Colonic mucosa (tissue), 4 donors: ENCODE measurements around the gene ATP6V0D1. TPM values are rescaled to one million over a fixed set of nuclear protein-coding genes. Genes with fewer than 3 reads are reported as not detected.

Experiments
- DNase-seq: peaks from one replicate; pipeline ENCODE4 v3.0.0-alpha.2; 2020
- H3K27ac ChIP-seq: fragments of 200-600 bp; one replicate; pipeline ENCODE4 v1.8.0; 2021
- H3K27me3 ChIP-seq: fragments of 200-600 bp; one replicate; pipeline ENCODE4 v1.8.0; 2021
- H3K36me3 ChIP-seq: fragments of 200-600 bp; one replicate; pipeline ENCODE4 v1.8.0; 2021
- H3K4me1 ChIP-seq: fragments of 200-600 bp; one replicate; pipeline ENCODE4 v1.8.0; 2021; ENCODE audit warnings: mild to moderate bottlenecking
- H3K4me3 ChIP-seq: fragments of 200-600 bp; one replicate; pipeline ENCODE4 v1.8.0; 2021
- H3K9ac ChIP-seq, 2 donors: one replicate each; pipeline ENCODE4 v1.7.0; 2013; ENCODE audit warnings: control low read depth in 2 of 2, low read depth in 2 of 2, low read length in 2 of 2
- H3K9me3 ChIP-seq: fragments of 200-600 bp; one replicate; pipeline ENCODE4 v1.8.0; 2021
- CTCF ChIP-seq: fragments of 200-600 bp; IDR thresholded peaks from one replicate; pipeline ENCODE4 v1.8.0; 2022; ENCODE audit warnings: antibody characterized with exemption, mild to moderate bottlenecking
- intact Hi-C: fragments of 100-400 bp; cut with DNase I; formaldehyde crosslinking; loops from one replicate; pipeline ENCODE4 v1.14.1; 2022
- total RNA-seq, 2 donors: library from RNA; stranded (reverse); fragmentation: NEBNext Ultra II Directional in 1 of 2; extraction: Animal tissue kit (Norgen Biotek cat#: 25700) in 1 of 2; gene quantifications; one replicate each; pipeline ENCODE4 v1.2.1, GENCODE V29; 2021
- donor health status: healthy.
- donor health status: DM: no; HTN: no; CAD: no.
- donor health status: DM: no; HTN: no; CAD: no.

ATP6V0D1 gene
- total RNA-seq, 2 donors from 2014 or later = 194 to 195 TPM

GRCh38 chr16:67431775-67432505, 49.0 kb downstream of the ATP6V0D1 start:
- peak overlapping the region; percentile 87 for H3K27ac ChIP-seq
- DNase-seq = peak; percentile 59
- no peak for TF ChIP-seq CTCF
- no peaks in the 10 kb centered on the region for H3K27me3 ChIP-seq
- H3K4me1 ChIP-seq = peaks cover 3% of the 10 kb centered on the region
- peak overlapping the region; percentile 52 for H3K4me3 ChIP-seq
- H3K9ac ChIP-seq = peak overlapping the region; percentile 93 to 100
- intact Hi-C loops = no loop called here
- no peaks in the 10 kb centered on the region for H3K9me3 ChIP-seq
- H3K36me3 ChIP-seq = peaks cover 3% of the 10 kb centered on the region

GRCh38 chr16:67430977-67431774, 49.8 kb downstream of the ATP6V0D1 start, which contains the start of gene HSD11B2:
HSD11B2 (plus strand) TSS chr16:67431121; CDS start chr16:67431249, 128 bp downstream.
- peaks cover 3% of the 10 kb centered on the region for H3K4me1 ChIP-seq
- H3K36me3 ChIP-seq = no peaks in the 10 kb centered on the region
- intact Hi-C loops = no loop called here
- H3K9me3 ChIP-seq = no peaks in the 10 kb centered on the region
- peak within 1 kb of the TSS; percentile 87 for H3K27ac ChIP-seq
- DNase-seq = peak; percentile 87
- peak within 1 kb of the TSS; percentile 93 to 100 for H3K9ac ChIP-seq
- TF ChIP-seq CTCF = no peak
- no peaks in the 10 kb centered on the region for H3K27me3 ChIP-seq
- H3K4me3 ChIP-seq = peak within 1 kb of the TSS; percentile 52

GRCh38 chr16:67430504-67430976, 50.4 kb downstream of the ATP6V0D1 start:
- Histone ChIP-seq H3K27me3 (no peaks in the 10 kb centered on the region), H3K36me3 (no peaks in the 10 kb centered on the region), H3K9ac (peak overlapping the region; percentile 87 to 97), H3K27ac (peak overlapping the region; percentile 87), H3K4me3 (peak overlapping the region; percentile 52), H3K4me1 (peaks cover 3% of the 10 kb centered on the region), H3K9me3 (no peaks in the 10 kb centered on the region)
- no peak for TF ChIP-seq CTCF
- peak; percentile 86 for DNase-seq
- intact Hi-C loops = no loop called here

GRCh38 chr16:67429799-67430503, 51.0 kb downstream of the ATP6V0D1 start:
- H3K4me3 ChIP-seq = peak overlapping the region; percentile 52
- peaks cover 3% of the 10 kb centered on the region for H3K4me1 ChIP-seq
- no peak for DNase-seq
- H3K9me3 ChIP-seq = no peaks in the 10 kb centered on the region
- H3K27me3 ChIP-seq = no peaks in the 10 kb centered on the region
- H3K27ac ChIP-seq = peak overlapping the region; percentile 87
- intact Hi-C loops = loop anchor here (2.0 kb wide), 1 partner anchor 35 kb away; no protein-coding TSS in a partner anchor
- no peaks in the 10 kb centered on the region for H3K36me3 ChIP-seq
- peak overlapping the region; percentile 87 to 97 for H3K9ac ChIP-seq
- no peak for TF ChIP-seq CTCF
